IMR-90 (cell line): Measurements from ENCODE around the gene KCNJ4. TPM values are rescaled to one million over a fixed set of nuclear protein-coding genes. Genes with fewer than 3 reads are reported as not detected.

Experiments used
- ATAC-seq: fragments of 200-7000 bp; cut with Tn5 transposase; 2 replicates; pipeline ENCODE4 v1.9.1; 2020; ENCODE audit warnings: low read depth, mild to moderate bottlenecking, moderate library complexity
- BruUV-seq: library from RNA; stranded (reverse); fragments of 400-500 nt; replicated peaks from 2 replicates; lab custom pipeline; 2021; lab: Mats Ljungman, UMichigan
- CTCF ChIA-PET: fragments of 300-600 bp; formaldehyde crosslinking; extraction: SDS; loops from one replicate; lab custom pipeline; 2021; ENCODE audit warnings: antibody characterized with exemption; lab: Yijun Ruan, JAX
- POLR2A ChIA-PET: fragments of 300-600 bp; sonication (Branson Sonifier 250); formaldehyde crosslinking; loops from one replicate; lab custom pipeline; 2022; ENCODE audit warnings: antibody characterized with exemption; ENCODE audit not compliant: unreplicated experiment; lab: Charles Lee
- DNase-seq: peaks from one replicate; pipeline ENCODE4 v3.0.0; 2013
- H2AFZ ChIP-seq: replicated peaks from 2 replicates; pipeline ENCODE3; 2013; ENCODE audit warnings: low read length, mild to moderate bottlenecking; ENCODE audit not compliant: poor library complexity
- H2AK5ac ChIP-seq: 2 replicates; pipeline ENCODE4 v1.6.1; 2013; ENCODE audit warnings: low read depth, low read length, inconsistent platforms
- H2AK9ac ChIP-seq: replicated peaks from 2 replicates; pipeline ENCODE3; 2013; ENCODE audit warnings: mild to moderate bottlenecking, low read depth, low read length, moderate library complexity; ENCODE audit not compliant: poor library complexity
- H2BK120ac ChIP-seq: 2 replicates; pipeline ENCODE4 v1.6.1; 2013; ENCODE audit warnings: low read depth, low read length, inconsistent platforms
- H2BK15ac ChIP-seq: 3 replicates; pipeline ENCODE4 v1.6.1; 2013; ENCODE audit warnings: low read depth, low read length, inconsistent platforms
- H2BK20ac ChIP-seq: 2 replicates; pipeline ENCODE4 v1.6.1; 2013; ENCODE audit warnings: low read depth, mild to moderate bottlenecking, inconsistent platforms, low read length, moderate library complexity
- H2BK5ac ChIP-seq: 2 replicates; pipeline ENCODE4 v1.6.1; 2013; ENCODE audit warnings: mild to moderate bottlenecking, low read depth, low read length, inconsistent platforms; ENCODE audit not compliant: poor library complexity, severe bottlenecking
- H3K14ac ChIP-seq: replicated peaks from 2 replicates; pipeline ENCODE4 v1.6.1; 2013; ENCODE audit warnings: low read depth, low read length, inconsistent platforms
- H3K18ac ChIP-seq: 2 replicates; pipeline ENCODE4 v1.6.1; 2013; ENCODE audit warnings: low read depth, low read length, control low read depth
- H3K23ac ChIP-seq: 2 replicates; pipeline ENCODE4 v1.6.1; 2013; ENCODE audit warnings: low read depth, low read length, inconsistent platforms
- H3K27ac ChIP-seq: 2 replicates; pipeline ENCODE4 v1.5.1; 2013; ENCODE audit warnings: mild to moderate bottlenecking, control low read depth, low read length; ENCODE audit not compliant: insufficient read depth
- H3K27me3 ChIP-seq: 2 replicates; pipeline ENCODE4 v1.6.1; 2013; ENCODE audit warnings: low read length; ENCODE audit not compliant: control insufficient read depth, insufficient read depth
- H3K36me3 ChIP-seq: 2 replicates; pipeline ENCODE4 v1.6.1; 2013; ENCODE audit warnings: low read length, mixed read lengths; ENCODE audit not compliant: control insufficient read depth, insufficient read depth
- H3K4ac ChIP-seq: 2 replicates; pipeline ENCODE4 v1.6.1; 2013; ENCODE audit warnings: low read depth, low read length, inconsistent platforms
- H3K4me1 ChIP-seq: 2 replicates; pipeline ENCODE4 v1.6.1; 2013; ENCODE audit warnings: low read length, mixed read lengths; ENCODE audit not compliant: control insufficient read depth, insufficient read depth
- H3K4me2 ChIP-seq: 2 replicates; pipeline ENCODE4 v1.6.1; 2013; ENCODE audit warnings: low read depth, mild to moderate bottlenecking, control low read depth, low read length, moderate library complexity
- H3K4me3 ChIP-seq: 2 replicates; pipeline ENCODE4 v1.5.1; 2013; ENCODE audit warnings: low read depth, mild to moderate bottlenecking, control low read depth, low read length, moderate library complexity; ENCODE audit not compliant: insufficient read depth
- H3K56ac ChIP-seq: 2 replicates; pipeline ENCODE4 v1.6.1; 2013; ENCODE audit warnings: low read length, inconsistent platforms; ENCODE audit not compliant: insufficient read depth; ENCODE audit errors: extremely low read depth
- H3K79me1 ChIP-seq, 2 experiments: 2 replicates each; pipeline ENCODE4 v1.6.1; 2013; ENCODE audit warnings: low read length in 2 of 2, inconsistent platforms in 1 of 2, low read depth in 1 of 2
- H3K9ac ChIP-seq: 2 replicates; pipeline ENCODE4 v1.6.1; 2013; ENCODE audit warnings: low read depth, low read length, control low read depth
- H3K9me1 ChIP-seq: 2 replicates; pipeline ENCODE4 v1.6.1; 2013; ENCODE audit warnings: low read length, inconsistent platforms; ENCODE audit not compliant: insufficient read depth
- H3K9me3 ChIP-seq: 2 replicates; pipeline ENCODE4 v1.6.1; 2013; ENCODE audit warnings: low read length; ENCODE audit not compliant: control insufficient read depth, insufficient read depth
- H4K20me1 ChIP-seq: 2 replicates; pipeline ENCODE4 v1.6.1; 2013; ENCODE audit warnings: low read length, inconsistent platforms; ENCODE audit not compliant: insufficient read depth
- H4K5ac ChIP-seq: 2 replicates; pipeline ENCODE4 v1.6.1; 2013; ENCODE audit warnings: mild to moderate bottlenecking, low read depth, low read length, control low read depth
- H4K8ac ChIP-seq, 2 experiments: 2 replicates each; pipeline ENCODE4 v1.6.1; 2013; ENCODE audit warnings: low read depth in 2 of 2, low read length in 2 of 2, control low read depth in 1 of 2, inconsistent platforms in 1 of 2
- H4K91ac ChIP-seq: 2 replicates; pipeline ENCODE4 v1.6.1; 2013; ENCODE audit warnings: low read depth, low read length, inconsistent platforms; ENCODE audit not compliant: insufficient read depth
- CEBPB ChIP-seq: IDR thresholded peaks from 2 replicates; pipeline ENCODE4 v1.6.1; 2012; ENCODE audit warnings: low read depth, low read length, improper control_type of control experiment
- RAD21 ChIP-seq: IDR thresholded peaks from 2 replicates; pipeline ENCODE4 v1.6.1; 2012; ENCODE audit warnings: low read length, improper control_type of control experiment
- RFX5 ChIP-seq: IDR thresholded peaks from 2 replicates; pipeline ENCODE4 v1.8.0; 2012; ENCODE audit warnings: low read depth, mild to moderate bottlenecking, low read length, moderate library complexity
- WGBS, 2 experiments: methylation state at CpG; one replicate each; pipeline versions ENCODE4 v1.1.5 to v1.1.7; 2013; ENCODE audit warnings: missing lambda C conversion rate in 2 of 2; ENCODE audit not compliant: insufficient read length in 1 of 2; ENCODE audit errors: extremely low coverage in 2 of 2; 5-methylcytosine and 5-hydroxymethylcytosine counted together
- dilution Hi-C: fragments of 300-500 bp; cut with HindIII; formaldehyde crosslinking; loops from one replicate; pipeline ENCODE4 v1.14.3; 2018; ENCODE audit warnings: low sequenced_read_pairs; ENCODE audit not compliant: unreplicated experiment
- in situ Hi-C: fragments of 300-500 bp; cut with MboI; formaldehyde crosslinking; loops from 3 replicates; pipeline ENCODE4 v1.14.3; 2019; ENCODE audit warnings: low sequenced_read_pairs, inconsistent platforms, mixed read lengths
- intact Hi-C: fragments of 100-400 bp; cut with micrococcal nuclease; formaldehyde crosslinking; loops from 2 replicates; pipeline ENCODE4 v1.10.0; 2022
- polyA plus RNA-seq, 3 experiments: library from polyadenylated mRNA; depleted of rRNA; stranded (reverse); fragments of >200 nt; gene quantifications; 2 replicates each; pipeline ENCODE4 v1.2.3, GENCODE V29; 2012; ENCODE audit warnings: low replicate concordance in 1 of 3
- total RNA-seq: library from RNA; depleted of rRNA; stranded (reverse); fragments of >200 nt; gene quantifications from 2 replicates; pipeline ENCODE4 v1.2.3, GENCODE V29; 2012

KCNJ4 gene
- total and polyA plus RNA-seq, 2 of the 4 experiments (the other 2 are of a cell fraction) = not detected

GRCh38 chr22:38452373-38453065, 2.5 kb downstream of the KCNJ4 start:
- no peak overlapping the region for H3K23ac ChIP-seq
- H2BK120ac ChIP-seq = no peak overlapping the region
- no peak overlapping the region for H3K18ac ChIP-seq
- in situ Hi-C loops = no loop called here
- H2BK20ac ChIP-seq = no peak overlapping the region
- H2AFZ ChIP-seq = no peak overlapping the region
- H3K9me3 ChIP-seq = no peaks in the 10 kb centered on the region; the same call in 1 of the 2 replicates
- no peak overlapping the region for H3K9ac ChIP-seq
- no peak overlapping the region for H3K4ac ChIP-seq
- ChIA-PET CTCF (interaction anchor here (1.1 kb wide), 1 partner anchor 16 kb away, joined by 3 read pairs; the partner anchor contains the start of gene KDELR3), POLR2A (no interaction called here)
- intact Hi-C loops = no loop called here
- H3K4me2 ChIP-seq = no peak overlapping the region; the same call in 1 of the 2 replicates
- no peak overlapping the region for H2BK15ac ChIP-seq
- no peak overlapping the region for H3K27ac ChIP-seq
- ATAC-seq = peak; percentile 50; the same call in 1 of the 2 replicates
- H2AK5ac ChIP-seq = no peak overlapping the region
- H4K5ac ChIP-seq = no peak overlapping the region
- H3K79me1 ChIP-seq = no peaks in the 10 kb centered on the region
- no peak overlapping the region for H2AK9ac ChIP-seq
- no peak overlapping the region for H3K56ac ChIP-seq
- H3K14ac ChIP-seq = no peak overlapping the region
- no peak overlapping the region for H4K91ac ChIP-seq
- H3K4me3 ChIP-seq = no peak overlapping the region
- H2BK5ac ChIP-seq = no peak overlapping the region
- TF ChIP-seq RAD21 = no peak
- TF ChIP-seq CEBPB = peak; percentile 55
- TF ChIP-seq RFX5 = no peak
- dilution Hi-C loops = no loop called here
- no peak overlapping the region for H4K8ac ChIP-seq
- no peaks in the 10 kb centered on the region for H4K20me1 ChIP-seq
- no peaks in the 10 kb centered on the region for H3K9me1 ChIP-seq
- H3K27me3 ChIP-seq = peaks cover 89% of the 10 kb centered on the region
- WGBS, 2 experiments = 44% methylated on average over 9 of the region's 25 CpGs; no CpG with 5 or more reads in 1 of the 2 experiments
- H3K4me1 ChIP-seq = no peaks in the 10 kb centered on the region; the same call in 1 of the 2 replicates
- peak; percentile 26 for DNase-seq
- no TSS peak for BruUV-seq
- no peaks in the 10 kb centered on the region for H3K36me3 ChIP-seq
